Amniotic epithelial cell (primary cell): ENCODE data around the gene EYS.

ENCODE experiments used
- DNase-seq: peaks from one replicate; pipeline ENCODE4 v3.0.0-alpha.2; 2010; ENCODE audit warnings: low read depth

EYS gene

DNA sequence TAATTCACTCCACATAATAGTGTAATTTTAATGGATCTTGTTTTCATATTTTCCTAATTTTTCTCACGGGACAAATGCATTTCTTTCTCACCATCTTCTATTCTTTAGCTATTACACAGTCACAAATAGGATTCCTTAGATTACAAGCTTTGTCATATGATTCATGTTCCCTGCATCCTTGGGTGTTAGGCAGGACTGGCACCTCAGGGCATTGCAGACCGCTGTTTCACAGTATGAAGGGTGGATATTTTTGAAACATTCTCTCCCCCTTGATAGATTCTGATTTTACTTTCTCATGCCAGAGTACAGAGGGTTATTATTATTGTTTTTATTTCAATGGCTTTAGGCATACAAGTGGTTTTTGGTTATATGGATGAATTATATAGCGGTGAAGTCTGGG, 1469.0 kb downstream of the EYS start:
- peak; percentile 24 for DNase-seq

DNA sequence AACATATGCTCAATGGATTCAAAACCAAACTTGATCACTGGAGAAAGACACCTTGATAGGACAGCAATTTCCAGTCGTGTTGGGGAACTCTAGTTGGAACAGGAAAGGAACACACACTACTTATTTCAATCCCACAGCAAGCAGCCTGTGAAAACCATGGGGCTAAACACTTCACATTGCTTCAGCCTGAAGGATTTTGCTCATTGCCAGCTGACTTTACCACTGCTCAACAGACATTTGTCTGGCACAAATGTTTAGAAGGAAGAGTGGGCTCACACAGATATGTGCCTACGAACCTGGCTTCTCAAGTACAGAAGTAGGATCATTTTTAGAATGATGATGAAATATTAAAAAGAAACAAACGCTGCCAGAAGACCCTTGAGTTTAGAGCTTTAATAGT, 1473.3 kb downstream of the EYS start:
- no peak for DNase-seq

DNA sequence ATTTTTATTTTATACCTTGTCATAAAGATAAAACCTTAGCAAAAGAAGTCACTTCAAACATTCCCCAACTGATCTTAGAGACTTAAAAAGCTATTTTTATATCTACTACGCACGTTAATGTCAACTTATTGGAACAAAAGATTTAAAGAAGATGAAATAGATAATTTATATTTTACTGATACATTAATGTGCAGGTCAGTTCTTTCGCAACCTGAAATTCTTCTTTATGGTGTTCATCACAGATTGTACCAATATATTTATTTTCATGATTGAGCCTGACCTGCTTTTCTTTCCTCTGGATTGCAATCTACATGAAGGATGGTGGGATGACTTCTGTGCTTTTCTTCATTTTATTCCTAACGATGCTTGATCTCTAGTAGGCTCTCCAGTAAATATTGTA, 1475.1 kb downstream of the EYS start:
- DNase-seq, result no peak

DNA sequence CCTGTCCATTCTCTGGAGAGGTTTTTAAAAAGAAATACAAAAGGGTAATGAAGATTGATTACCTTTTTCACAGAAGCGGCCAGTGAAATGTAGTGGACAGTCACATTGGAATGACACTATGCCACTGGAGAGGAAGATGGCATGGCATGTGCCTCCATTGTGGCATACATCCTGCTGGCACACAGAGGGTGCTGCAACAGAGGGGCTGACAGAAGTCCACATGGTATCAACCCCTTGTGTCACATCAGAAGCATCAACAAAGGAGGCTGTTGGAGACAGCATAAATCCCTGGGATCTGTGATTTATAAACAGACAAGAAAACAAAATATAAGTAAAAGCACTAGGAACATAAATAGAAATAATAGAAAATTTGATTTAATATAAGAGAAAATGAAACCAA, 1476.5 kb downstream of the EYS start:
- no peak for DNase-seq

- no peak for DNase-seq
Measured at GRCh38 chr6:64227863-64228262, 1479.2 kb downstream of the EYS start.

GRCh38 chr6:64225503-64225902, 1481.5 kb downstream of the EYS start:
- peak; percentile 18 for DNase-seq

DNA sequence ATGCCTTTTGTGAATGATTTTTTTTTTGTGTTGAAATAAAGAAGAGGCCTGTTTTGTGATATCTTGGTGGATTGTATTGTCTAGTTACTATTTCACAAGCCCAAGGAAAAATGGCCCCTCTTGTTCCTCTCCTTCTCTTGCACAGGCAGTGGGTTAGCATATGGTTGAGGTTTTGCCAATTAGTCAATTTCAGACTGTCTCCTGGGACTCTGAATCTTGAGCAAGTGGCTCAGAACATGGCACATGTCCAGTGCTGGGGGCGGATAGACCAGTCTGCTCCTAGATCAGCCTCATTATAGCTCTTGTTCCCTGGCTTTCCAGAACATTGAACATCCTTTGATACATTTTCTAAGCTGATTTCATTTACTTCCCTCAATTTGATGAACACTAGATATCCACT, 1482.2 kb downstream of the EYS start:
- peak; percentile 41 for DNase-seq

DNA sequence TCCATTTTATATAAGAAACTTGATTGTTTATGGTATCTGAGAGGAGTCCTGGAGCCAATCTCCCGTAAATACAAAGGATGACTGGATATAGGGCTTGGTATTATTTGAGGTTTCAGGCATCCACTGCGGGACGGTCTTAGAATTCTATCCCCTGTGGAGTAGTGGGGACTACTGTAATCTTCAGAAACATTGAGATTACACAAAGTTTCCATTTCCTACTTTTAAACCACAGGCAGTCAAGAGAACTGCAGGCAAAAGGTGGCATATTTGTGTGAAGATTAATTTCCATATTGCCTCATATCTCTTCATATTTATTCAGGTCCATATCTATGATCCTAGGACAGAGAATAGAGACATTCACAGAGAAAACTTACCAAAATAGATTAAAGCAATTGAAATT, 1485.2 kb downstream of the EYS start:
- peak; percentile 71 for DNase-seq

DNA sequence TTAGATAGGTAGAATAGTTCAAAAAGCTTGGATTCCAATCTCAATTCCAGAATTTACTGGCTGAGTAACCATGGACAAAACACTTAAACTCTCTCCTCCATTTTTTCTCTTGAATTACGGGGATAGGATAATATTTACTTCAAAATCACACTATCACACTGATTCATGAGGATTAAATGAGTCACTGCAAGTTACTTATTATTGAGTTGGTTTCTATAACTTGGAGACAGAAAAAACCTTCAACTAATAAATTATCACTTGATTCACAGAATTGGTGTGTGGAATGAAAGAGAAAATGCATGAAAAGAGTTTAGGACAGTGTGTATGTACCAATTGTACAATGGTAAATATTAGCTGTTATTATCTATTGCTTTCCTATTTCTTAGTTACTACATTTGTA, 1486.2 kb downstream of the EYS start:
- DNase-seq, result peak; percentile 21

DNA sequence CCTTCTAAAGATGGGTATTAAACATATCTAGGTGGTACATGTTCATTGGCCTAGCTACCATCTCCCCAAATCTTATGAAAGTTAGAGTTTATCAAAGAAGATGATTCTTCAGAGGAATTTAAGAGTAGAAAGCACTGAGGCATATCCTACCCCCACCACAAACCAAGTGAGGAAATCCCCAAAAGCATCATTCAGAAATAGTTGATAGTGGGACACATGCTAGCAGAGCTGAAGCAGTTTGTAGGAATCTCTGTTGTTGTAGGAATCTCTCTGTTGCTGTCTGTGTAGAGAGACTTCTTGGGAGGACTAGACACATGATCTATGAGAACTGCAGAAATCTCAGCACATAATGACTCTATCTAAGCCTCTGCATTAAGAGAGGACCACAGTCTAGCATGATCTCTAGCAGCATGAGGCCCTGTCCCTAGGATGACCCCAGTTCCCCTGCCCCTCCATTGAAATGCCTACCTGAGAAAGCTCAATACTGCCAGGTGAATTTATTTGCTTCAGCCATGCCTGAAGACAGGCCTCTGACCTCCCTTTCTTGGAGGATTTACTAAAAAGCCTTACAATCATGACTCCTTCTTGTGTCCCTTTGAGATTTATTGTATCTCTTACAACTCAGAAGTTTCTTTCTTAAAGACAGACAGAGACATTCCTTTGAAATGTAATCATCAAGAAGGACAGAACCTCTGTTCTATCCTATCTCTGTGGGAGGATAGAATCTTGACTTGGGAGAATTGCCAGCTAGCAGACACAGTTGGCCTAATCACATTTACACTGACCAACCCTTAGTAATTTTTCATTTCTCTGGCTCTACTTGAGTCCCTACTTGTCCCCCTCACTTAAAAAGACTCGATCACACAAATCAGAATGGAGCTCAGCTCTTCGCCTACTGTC, 1489.1 kb downstream of the EYS start:
- peak; percentile 93 for DNase-seq

- DNase-seq, result no peak
Measured at GRCh38 chr6:64214373-64214772, 1492.7 kb downstream of the EYS start.

DNA sequence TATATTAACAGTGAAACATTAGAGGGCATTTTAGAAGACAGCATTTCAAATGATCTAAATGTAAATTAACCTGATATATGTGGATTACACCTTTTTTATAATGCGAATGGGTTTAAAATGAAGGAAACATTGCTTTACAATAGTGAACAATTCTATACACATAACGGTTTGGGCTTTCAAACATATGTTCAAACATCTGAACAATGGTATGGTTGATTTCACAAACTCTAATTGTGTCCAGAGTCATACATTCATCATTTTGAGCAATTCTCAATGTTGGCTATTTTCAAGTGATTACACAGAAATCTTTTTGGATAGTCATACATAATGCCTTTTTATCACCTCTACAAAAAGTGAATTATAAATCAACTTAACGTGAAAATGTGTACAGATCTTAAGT, 1493.3 kb downstream of the EYS start:
- DNase-seq, result no peak

GRCh38 chr6:64197246-64197645, 1509.8 kb downstream of the EYS start:
- DNase-seq, result peak; percentile 71

- DNase-seq, result no peak
Measured at GRCh38 chr6:64186592-64186991, 1520.4 kb downstream of the EYS start.

GRCh38 chr6:64185621-64186020, 1521.4 kb downstream of the EYS start:
- no peak for DNase-seq

DNA sequence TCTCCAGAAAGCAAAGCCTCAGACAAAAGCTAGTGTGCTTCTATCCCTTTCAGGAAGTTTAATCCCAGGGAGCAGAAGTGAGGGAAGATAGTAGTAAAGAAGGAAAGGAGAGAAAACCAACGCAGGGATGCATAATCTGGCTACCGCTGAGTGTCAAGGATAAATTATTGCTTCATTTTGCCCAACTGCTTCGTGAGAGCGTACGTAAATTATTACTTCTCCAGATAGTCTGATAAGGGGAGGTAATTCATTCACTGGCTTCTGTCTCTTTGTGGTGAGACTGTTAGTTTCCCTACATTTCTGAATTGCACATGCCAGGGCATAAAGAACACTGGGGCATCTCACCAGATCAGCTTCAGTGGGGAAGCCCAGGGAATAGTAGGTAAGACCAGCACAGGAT, 1531.7 kb downstream of the EYS start:
- DNase-seq, result peak; percentile 90

DNA sequence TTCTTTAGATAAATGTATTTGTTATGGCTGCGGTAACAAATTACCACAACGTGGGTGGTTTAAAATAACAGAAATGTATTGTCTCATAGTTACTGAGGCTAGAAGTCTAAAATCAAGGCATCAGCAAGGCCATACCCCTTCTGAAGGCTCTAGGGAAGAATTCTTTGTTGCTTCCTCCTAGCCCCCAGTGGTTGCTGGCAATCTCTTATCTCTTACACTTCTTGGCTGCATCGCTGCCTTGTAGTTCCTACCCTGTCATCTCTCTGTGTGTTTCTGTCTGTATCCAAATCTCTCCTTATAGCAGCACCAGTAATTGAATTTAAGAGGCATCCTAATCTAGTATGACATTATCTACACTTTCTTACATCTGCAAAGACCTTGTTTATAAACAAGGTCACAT, 1536.7 kb downstream of the EYS start:
- DNase-seq, result peak; percentile 18

- DNase-seq, result no peak
Measured at GRCh38 chr6:64160486-64160885, 1546.5 kb downstream of the EYS start.

GRCh38 chr6:64155063-64155462, 1552.0 kb downstream of the EYS start:
- no peak for DNase-seq

DNA sequence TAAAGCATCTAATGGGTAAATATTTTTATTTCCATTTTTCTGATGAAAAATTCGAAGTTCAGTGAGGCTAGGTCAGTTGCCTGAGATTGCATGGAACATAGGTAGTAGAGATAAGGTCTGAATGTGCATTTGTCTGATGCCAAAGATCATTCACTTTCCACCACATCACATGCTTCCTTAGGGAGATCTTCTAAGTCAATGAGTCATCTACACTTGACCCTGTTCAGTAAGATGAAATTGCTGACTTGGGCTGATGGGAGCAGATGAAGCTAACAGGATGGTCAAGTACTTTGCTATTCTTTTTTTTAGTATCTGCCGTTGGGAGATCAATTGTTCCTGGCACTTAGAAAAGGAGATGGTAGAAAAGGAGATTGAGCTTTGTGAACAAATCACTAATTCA, 1560.2 kb downstream of the EYS start:
- DNase-seq, result no peak

- no peak for DNase-seq
Measured at GRCh38 chr6:64146094-64146493, 1560.9 kb downstream of the EYS start.

GRCh38 chr6:64145658-64146057, 1561.4 kb downstream of the EYS start:
- DNase-seq, result no peak

- DNase-seq, result no peak
Measured at GRCh38 chr6:64143101-64143500, 1563.9 kb downstream of the EYS start.

- no peak for DNase-seq
Measured at GRCh38 chr6:64141680-64142079, 1565.3 kb downstream of the EYS start.
